RWPE2 (cell line): Measurements from ENCODE around the gene CRYGC.

ENCODE experiments used
- ATAC-seq: fragments of 200-7000 bp; cut with Tn5 transposase; 3 replicates; pipeline ENCODE4 v1.9.1; 2021; ENCODE audit warnings: low read depth
- DNase-seq: peaks from one replicate; pipeline ENCODE4 v3.0.0-alpha.2; 2020; ENCODE audit warnings: low spot score
- H3K27ac ChIP-seq: fragments of 450-650 bp; 2 replicates; pipeline ENCODE4 v1.5.1; 2017; ENCODE audit warnings: mild to moderate bottlenecking; ENCODE audit not compliant: poor library complexity, severe bottlenecking
- H3K27me3 ChIP-seq: fragments of 250-450 bp; sonication (Bioruptor Pico); 2 replicates; pipeline ENCODE4 v1.5.1; 2021; ENCODE audit warnings: mild to moderate bottlenecking, moderate library complexity; ENCODE audit not compliant: insufficient read depth, poor library complexity, severe bottlenecking
- H3K36me3 ChIP-seq: fragments of 250-450 bp; sonication (Bioruptor Pico); 2 replicates; pipeline ENCODE4 v1.5.1; 2020; ENCODE audit warnings: low read depth, mild to moderate bottlenecking, moderate library complexity
- H3K4me1 ChIP-seq: fragments of 250-450 bp; sonication (Bioruptor Pico); 2 replicates; pipeline ENCODE4 v1.5.1; 2021; ENCODE audit warnings: mild to moderate bottlenecking, moderate library complexity; ENCODE audit not compliant: insufficient read depth, poor library complexity, severe bottlenecking
- H3K4me3 ChIP-seq: fragments of 250-450 bp; sonication (Bioruptor Pico); 2 replicates; pipeline ENCODE4 v1.5.1; 2021; ENCODE audit warnings: mild to moderate bottlenecking, moderate library complexity; ENCODE audit not compliant: severe bottlenecking
- H3K9me3 ChIP-seq: fragments of 250-450 bp; sonication (Bioruptor Pico); 2 replicates; pipeline ENCODE4 v1.5.1; 2021; ENCODE audit warnings: mild to moderate bottlenecking, moderate library complexity; ENCODE audit not compliant: severe bottlenecking
- CTCF ChIP-seq: fragments of 450-650 bp; IDR thresholded peaks from one replicate; pipeline ENCODE4 v1.5.1; 2017; ENCODE audit warnings: mild to moderate bottlenecking, moderate library complexity; ENCODE audit not compliant: poor library complexity, severe bottlenecking

CRYGC gene

GRCh38 chr2:208153156-208153555 lies 23.5 kb upstream of the CRYGC start:
- ATAC-seq (no peak), DNase-seq (no peak)

GRCh38 chr2:208150956-208151355 lies 21.3 kb upstream of the CRYGC start:
- no peak for DNase-seq

More at GRCh38 chr2:208153156-208153555, 23.5 kb upstream of the CRYGC start:
- H3K36me3 ChIP-seq: no peaks in the 10 kb centered on the region
- no peak overlapping the region for H3K4me3 ChIP-seq
- H3K27ac ChIP-seq: no peak overlapping the region
- TF ChIP-seq CTCF: no peak
- H3K27me3 ChIP-seq: no peaks in the 10 kb centered on the region
- no peaks in the 10 kb centered on the region for H3K9me3 ChIP-seq
- H3K4me1 ChIP-seq: no peaks in the 10 kb centered on the region

GRCh38 chr2:208150094-208150493 lies 20.5 kb upstream of the CRYGC start:
- TF ChIP-seq CTCF: no peak
- Histone ChIP-seq H3K4me3 (no peak overlapping the region), H3K27ac (no peak overlapping the region), H3K27me3 (no peaks in the 10 kb centered on the region), H3K9me3 (no peaks in the 10 kb centered on the region), H3K36me3 (no peaks in the 10 kb centered on the region), H3K4me1 (no peaks in the 10 kb centered on the region)
- ATAC-seq (no peak), DNase-seq (no peak)

More at GRCh38 chr2:208150956-208151355, 21.3 kb upstream of the CRYGC start:
- H3K27ac ChIP-seq: no peak overlapping the region
- H3K4me3 ChIP-seq: no peak overlapping the region
- H3K4me1 ChIP-seq: no peaks in the 10 kb centered on the region
- H3K36me3 ChIP-seq: no peaks in the 10 kb centered on the region
- TF ChIP-seq CTCF: no peak
- no peaks in the 10 kb centered on the region for H3K9me3 ChIP-seq
- H3K27me3 ChIP-seq: no peaks in the 10 kb centered on the region
- ATAC-seq: no peak

DNA sequence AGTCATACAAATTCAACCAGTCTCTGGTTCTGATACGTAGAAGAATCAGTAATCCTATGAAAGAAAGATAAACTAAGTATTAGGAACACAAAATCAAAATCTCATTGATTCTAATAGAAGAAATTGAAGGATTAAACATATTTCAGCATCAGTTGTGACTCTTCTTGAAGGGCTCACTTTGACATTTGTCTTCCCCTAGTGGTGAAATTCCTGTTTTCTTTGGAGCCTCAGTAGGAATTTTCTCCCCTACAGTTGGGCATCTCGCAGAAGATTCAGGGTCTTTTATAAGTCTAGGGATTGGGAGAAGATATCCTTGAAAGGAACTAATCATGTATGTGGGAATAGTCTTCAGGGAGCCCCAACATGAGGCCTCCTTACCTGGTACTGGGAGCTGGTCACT lies 19.2 kb upstream of the CRYGC start:
- Histone ChIP-seq H3K27me3 (no peaks in the 10 kb centered on the region), H3K27ac (no peak overlapping the region), H3K9me3 (no peaks in the 10 kb centered on the region), H3K4me3 (no peak overlapping the region), H3K36me3 (no peaks in the 10 kb centered on the region), H3K4me1 (no peaks in the 10 kb centered on the region)
- no peak for ATAC-seq
- TF ChIP-seq CTCF: peak; percentile 42
- DNase-seq: no peak

- H3K27me3 ChIP-seq: no peaks in the 10 kb centered on the region
- no peaks in the 10 kb centered on the region for H3K36me3 ChIP-seq
- no peak for TF ChIP-seq CTCF
- ATAC-seq (no peak), DNase-seq (no peak)
- H3K27ac ChIP-seq: no peak overlapping the region
- H3K4me3 ChIP-seq: no peak overlapping the region
- H3K4me1 ChIP-seq: no peaks in the 10 kb centered on the region
- no peaks in the 10 kb centered on the region for H3K9me3 ChIP-seq
These were observed 18.1 kb upstream of the CRYGC start for GRCh38 chr2:208147759-208148158.
